ENCODE results near the gene PRPS2. TPM values are rescaled to one million over a fixed set of nuclear protein-coding genes. Genes with fewer than 3 reads are reported as not detected.

The PRPS2 gene
- total RNA-seq: 100 to 1,000 TPM in 1 of 2 donors, 10 to 100 TPM in 1; 43.0 to 567 TPM

DNA sequence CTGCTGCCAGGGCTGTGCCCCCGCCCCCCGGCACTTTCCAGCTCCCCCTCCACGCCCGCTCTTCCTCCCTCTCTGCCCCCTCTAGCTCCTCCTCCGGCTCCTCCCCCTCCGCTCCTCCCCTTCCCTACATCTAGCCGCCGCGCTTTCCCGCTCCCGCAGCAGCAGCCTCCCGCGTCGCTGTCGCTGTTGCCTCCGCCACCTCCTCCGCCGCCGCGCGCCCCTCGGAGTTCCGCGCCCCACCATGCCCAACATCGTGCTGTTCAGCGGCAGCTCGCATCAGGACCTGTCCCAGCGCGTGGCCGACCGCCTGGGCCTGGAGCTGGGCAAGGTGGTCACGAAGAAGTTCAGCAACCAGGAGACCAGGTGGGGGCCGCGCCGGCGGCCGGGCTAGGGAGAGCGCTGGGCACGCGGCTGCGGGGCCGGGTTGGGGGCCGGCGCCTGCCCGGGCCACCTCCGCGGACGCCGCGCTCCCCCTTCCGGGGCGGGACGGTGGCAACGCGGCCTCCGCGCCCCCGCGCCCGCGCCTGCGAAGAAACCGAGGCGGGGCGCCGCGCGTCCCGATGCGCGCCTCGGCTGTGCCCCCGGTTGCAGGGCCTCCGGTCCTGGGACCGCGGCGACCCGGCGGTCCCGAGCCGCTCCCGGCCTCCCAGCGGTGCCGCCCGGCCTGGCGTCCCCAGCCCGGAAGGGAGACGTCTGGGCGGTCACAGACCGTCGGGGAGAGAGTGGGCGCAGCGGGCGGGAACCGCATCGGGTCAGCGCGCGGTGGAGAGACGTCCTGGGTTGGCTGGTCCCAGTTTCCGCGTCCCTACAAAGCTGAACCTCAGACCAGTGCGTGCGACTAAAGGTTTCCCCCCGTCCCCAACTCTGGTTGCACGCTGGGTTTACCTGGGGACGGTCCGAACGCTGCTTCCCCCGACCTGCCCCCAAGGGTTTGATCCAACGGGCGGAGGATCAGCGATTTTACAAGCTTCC lies at the start of gene PRPS2:
PRPS2 (plus strand) TSS at position 156 of the 972 bp plus-strand sequence; CDS start at position 242, 86 bp downstream.
- no peak for TF ChIP-seq CTCF (IDR thresholded peaks at IDR 0.05)
- peak; percentile 57 for TF ChIP-seq POLR2A (IDR thresholded peaks at IDR 0.05)
- peak; percentile 34 for TF ChIP-seq POLR2AphosphoS5 (IDR thresholded peaks at IDR 0.05)
- H3K4me1 ChIP-seq (replicated peaks): no peaks in the 10 kb centered on the region
- 0% methylated on average over 33 of the region's 113 CpGs for WGBS
- H3K4me3 ChIP-seq: peak within 1 kb of the TSS; percentile 50 to 56
- peak within 1 kb of the TSS; percentile 27 to 47 for H3K27ac ChIP-seq
- peak; percentile 57 for DNase-seq (ENCODE audit: low spot score)
- H3K27me3 ChIP-seq (replicated peaks; ENCODE audit: insufficient read depth): no peaks in the 10 kb centered on the region
- H3K9me3 ChIP-seq: no peaks in the 10 kb centered on the region
- intact Hi-C loops (cut with DNase I): no loop called here
- H3K36me3 ChIP-seq: no peaks in the 10 kb centered on the region

DNA sequence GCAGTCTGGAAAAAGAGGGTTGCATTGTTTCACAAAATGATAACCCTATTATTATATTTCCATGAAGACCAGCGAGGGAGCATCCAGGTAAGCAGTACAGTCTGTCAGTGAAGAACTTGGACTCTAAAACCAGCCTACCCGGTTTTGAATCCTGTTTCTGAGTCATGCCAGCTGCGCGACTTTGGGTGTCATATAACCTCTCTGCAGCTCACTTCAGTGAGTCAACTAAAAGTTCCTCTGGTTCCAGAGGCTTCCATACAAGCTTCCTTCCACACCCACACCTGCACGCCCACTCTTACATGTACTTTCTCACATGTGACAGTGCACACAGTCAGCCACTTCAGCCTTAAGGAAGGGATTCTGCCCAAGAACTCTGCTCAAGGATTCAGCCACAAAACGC lies 49.8 kb upstream of the PRPS2 start:
- no peaks in the 10 kb centered on the region for H3K27me3 ChIP-seq (replicated peaks; ENCODE audit: insufficient read depth)
- TF ChIP-seq POLR2AphosphoS5 (IDR thresholded peaks at IDR 0.05): peak; percentile 60
- TF ChIP-seq CTCF (IDR thresholded peaks at IDR 0.05): no peak
- peak; percentile 66 for DNase-seq (ENCODE audit: low spot score)
- H3K4me1 ChIP-seq (replicated peaks): no peaks in the 10 kb centered on the region
- no peak overlapping the region for H3K27ac ChIP-seq
- H3K36me3 ChIP-seq: no peaks in the 10 kb centered on the region
- intact Hi-C loops (cut with DNase I): no loop called here
- H3K4me3 ChIP-seq: no peak overlapping the region
- no peaks in the 10 kb centered on the region for H3K9me3 ChIP-seq
- WGBS: 49% methylated on average over 6 of the region's 6 CpGs

GRCh38 chrX:12747433-12747832 lies 43.8 kb upstream of the PRPS2 start:
- Histone ChIP-seq H3K36me3 (no peaks in the 10 kb centered on the region), H3K27ac (no peak overlapping the region), H3K9me3 (no peaks in the 10 kb centered on the region), H3K27me3 (replicated peaks; ENCODE audit: insufficient read depth) (no peaks in the 10 kb centered on the region), H3K4me3 (no peak overlapping the region), H3K4me1 (replicated peaks) (no peaks in the 10 kb centered on the region)
- intact Hi-C loops (cut with DNase I): no loop called here
- TF ChIP-seq POLR2A (IDR thresholded peaks at IDR 0.05) (no peak), POLR2AphosphoS5 (IDR thresholded peaks at IDR 0.05) (no peak), CTCF (IDR thresholded peaks at IDR 0.05) (no peak)
- 78% methylated on average over 1 of the region's 1 CpG for WGBS
- DNase-seq (ENCODE audit: low spot score): no peak

DNA sequence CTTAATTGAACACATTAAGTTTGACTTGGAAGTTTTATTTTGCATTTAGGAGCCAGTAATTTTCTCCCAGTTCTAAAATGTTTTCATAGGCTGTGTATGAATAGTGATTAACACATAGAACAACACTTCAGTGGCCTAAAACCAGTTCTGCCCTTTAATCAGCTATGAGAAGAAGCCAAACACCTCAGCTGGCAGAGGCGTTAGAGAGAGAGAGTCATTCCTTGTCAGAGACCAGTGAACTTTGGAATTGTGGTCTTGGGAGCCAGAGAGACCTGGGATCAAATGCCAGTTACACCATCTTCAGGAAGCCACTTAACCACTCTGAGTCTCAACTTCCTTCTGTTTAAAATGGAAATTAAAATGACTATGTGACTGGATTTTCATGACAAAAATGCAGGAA lies 39.3 kb upstream of the PRPS2 start:
- Histone ChIP-seq H3K4me3 (no peak overlapping the region), H3K36me3 (no peaks in the 10 kb centered on the region), H3K4me1 (replicated peaks) (no peaks in the 10 kb centered on the region), H3K27me3 (replicated peaks; ENCODE audit: insufficient read depth) (no peaks in the 10 kb centered on the region), H3K9me3 (no peaks in the 10 kb centered on the region), H3K27ac (no peak overlapping the region)
- TF ChIP-seq POLR2A (IDR thresholded peaks at IDR 0.05): no peak
- TF ChIP-seq POLR2AphosphoS5 (IDR thresholded peaks at IDR 0.05): no peak
- no peak for TF ChIP-seq CTCF (IDR thresholded peaks at IDR 0.05)
- intact Hi-C loops (cut with DNase I): no loop called here
- 77% methylated on average over 1 of the region's 1 CpG for WGBS
- no peak for DNase-seq (ENCODE audit: low spot score)

DNA sequence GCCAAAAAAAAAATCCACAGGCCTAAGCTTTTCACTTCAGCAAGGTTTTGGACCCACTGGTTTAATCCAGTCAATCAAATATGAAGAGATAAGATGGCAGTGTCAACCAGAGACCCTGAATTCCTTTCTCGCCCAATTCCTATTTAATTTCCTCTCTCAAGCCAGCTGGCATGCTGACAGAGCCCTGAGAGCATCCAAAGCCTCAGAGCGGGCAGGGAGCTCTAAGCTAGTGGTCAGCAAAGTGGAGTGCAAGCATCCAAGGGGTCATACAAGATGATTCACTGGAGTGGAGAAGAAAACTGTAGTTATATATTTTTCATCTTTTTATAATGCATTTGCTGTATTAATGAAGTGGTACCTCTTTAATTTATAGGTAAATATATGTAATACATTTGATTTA lies 37.8 kb upstream of the PRPS2 start:
- Histone ChIP-seq H3K27me3 (replicated peaks; ENCODE audit: insufficient read depth) (no peaks in the 10 kb centered on the region), H3K4me3 (no peak overlapping the region), H3K36me3 (no peaks in the 10 kb centered on the region), H3K27ac (no peak overlapping the region), H3K4me1 (replicated peaks) (no peaks in the 10 kb centered on the region), H3K9me3 (no peaks in the 10 kb centered on the region)
- no peak for DNase-seq (ENCODE audit: low spot score)
- TF ChIP-seq POLR2AphosphoS5 (IDR thresholded peaks at IDR 0.05) (no peak), CTCF (IDR thresholded peaks at IDR 0.05) (no peak), POLR2A (IDR thresholded peaks at IDR 0.05) (no peak)
- intact Hi-C loops (cut with DNase I): no loop called here
- WGBS: 89% methylated on average over 2 of the region's 2 CpGs

All from prostate gland (tissue), 2 donors.